Peyer's patch (tissue), 4 donors: ENCODE results near the gene TMEM131.

Experiments used
- POLR2A ChIP-seq, 2 donors: fragments of 450-650 bp; IDR thresholded peaks; one replicate each; pipeline ENCODE4 v1.5.1; 2017; ENCODE audit warnings: antibody characterized with exemption in 2 of 2, mild to moderate bottlenecking in 2 of 2, moderate library complexity in 2 of 2
- TF ChIP-seq, protein P1 (sequence below), 6 experiments: fragments of 450-650 bp in 4 of 6; fragments of 200-600 bp in 2 of 6; sonication (generic) in 1 of 6; IDR thresholded peaks; one replicate each; pipeline ENCODE4 v1.5.1; 2017 to 2019; ENCODE audit warnings: antibody characterized with exemption in 6 of 6, mild to moderate bottlenecking in 3 of 6, moderate library complexity in 1 of 6

DNA sequence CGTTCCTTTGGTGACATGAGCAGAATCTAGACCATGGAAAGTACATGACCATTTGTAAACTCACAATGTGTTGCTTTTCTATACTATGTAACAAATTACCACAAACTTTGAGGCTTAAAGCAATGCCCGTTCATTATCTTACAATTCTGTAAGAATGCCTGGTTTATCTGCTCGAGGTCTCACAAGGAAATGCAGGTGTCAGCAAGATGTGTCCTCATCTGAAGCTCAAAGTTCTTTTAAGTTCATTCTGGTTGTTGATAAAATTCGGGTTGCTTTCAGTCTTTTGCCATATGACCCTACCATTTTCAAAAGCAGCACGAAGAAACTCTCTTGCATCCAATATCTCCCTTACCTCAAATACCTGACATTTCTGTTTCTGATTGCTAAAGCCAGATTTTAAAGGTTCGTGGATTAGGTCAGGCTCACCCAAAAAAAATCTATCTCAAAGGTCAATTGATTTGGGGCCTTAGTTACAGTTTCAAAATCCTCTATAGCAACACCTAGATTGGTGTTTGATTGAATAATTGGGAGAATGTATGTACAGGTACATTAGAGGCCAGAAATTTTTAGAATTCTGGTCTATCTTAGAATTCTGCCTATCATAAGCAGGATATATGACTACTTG lies 125.9 kb downstream of the TMEM131 start:
- TF ChIP-seq, protein P1, sequence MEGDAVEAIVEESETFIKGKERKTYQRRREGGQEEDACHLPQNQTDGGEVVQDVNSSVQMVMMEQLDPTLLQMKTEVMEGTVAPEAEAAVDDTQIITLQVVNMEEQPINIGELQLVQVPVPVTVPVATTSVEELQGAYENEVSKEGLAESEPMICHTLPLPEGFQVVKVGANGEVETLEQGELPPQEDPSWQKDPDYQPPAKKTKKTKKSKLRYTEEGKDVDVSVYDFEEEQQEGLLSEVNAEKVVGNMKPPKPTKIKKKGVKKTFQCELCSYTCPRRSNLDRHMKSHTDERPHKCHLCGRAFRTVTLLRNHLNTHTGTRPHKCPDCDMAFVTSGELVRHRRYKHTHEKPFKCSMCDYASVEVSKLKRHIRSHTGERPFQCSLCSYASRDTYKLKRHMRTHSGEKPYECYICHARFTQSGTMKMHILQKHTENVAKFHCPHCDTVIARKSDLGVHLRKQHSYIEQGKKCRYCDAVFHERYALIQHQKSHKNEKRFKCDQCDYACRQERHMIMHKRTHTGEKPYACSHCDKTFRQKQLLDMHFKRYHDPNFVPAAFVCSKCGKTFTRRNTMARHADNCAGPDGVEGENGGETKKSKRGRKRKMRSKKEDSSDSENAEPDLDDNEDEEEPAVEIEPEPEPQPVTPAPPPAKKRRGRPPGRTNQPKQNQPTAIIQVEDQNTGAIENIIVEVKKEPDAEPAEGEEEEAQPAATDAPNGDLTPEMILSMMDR (IDR thresholded peaks at IDR 0.05): no peak
- TF ChIP-seq POLR2A (IDR thresholded peaks at IDR 0.05): no peak
